OCI-LY3 (cell line): ENCODE data around the gene ADGRV1.

Source experiments
- H2AFZ ChIP-seq: fragments of 200-600, 300-600 bp; shearing (Covaris generic); 2 replicates; pipeline ENCODE4 v1.6.0; 2014; ENCODE audit warnings: antibody characterized with exemption, low read depth, low read length
- H3K27ac ChIP-seq: fragments of 200-600, 300-600 bp; sonication (generic); 2 replicates; pipeline ENCODE4 v1.5.1; 2014; ENCODE audit warnings: mild to moderate bottlenecking, low read length, moderate library complexity, mixed read lengths
- H3K27me3 ChIP-seq: fragments of 200-600, 300-600 bp; sonication (generic); 2 replicates; pipeline ENCODE4 v1.6.1; 2014; ENCODE audit warnings: low read depth, low read length, mixed read lengths
- H3K36me3 ChIP-seq: fragments of 200-600, 300-600 bp; sonication (generic); replicated peaks from 2 replicates; pipeline ENCODE3; 2014; ENCODE audit warnings: low read depth, low read length, mixed read lengths
- H3K4me1 ChIP-seq: fragments of 300-600, 200-600 bp; sonication (generic); 2 replicates; pipeline ENCODE4 v1.6.1; 2014; ENCODE audit warnings: low read length, mixed read lengths
- H3K4me2 ChIP-seq: fragments of 200-600, 300-600 bp; sonication (generic); 2 replicates; pipeline ENCODE4 v1.6.1; 2014; ENCODE audit warnings: low read length, mixed read lengths
- H3K4me3 ChIP-seq: fragments of 300-600, 200-600 bp; sonication (generic); 2 replicates; pipeline ENCODE4 v1.5.1; 2014; ENCODE audit warnings: antibody characterized with exemption, mild to moderate bottlenecking, low read length, moderate library complexity
- H3K79me2 ChIP-seq: fragments of 300-600, 200-600 bp; shearing (Covaris generic); 2 replicates; pipeline ENCODE4 v1.6.1; 2014; ENCODE audit warnings: mild to moderate bottlenecking, low read length, mixed read lengths
- H3K9ac ChIP-seq: fragments of 300-600, 200-600 bp; shearing (Covaris generic); 2 replicates; pipeline ENCODE4 v1.6.0; 2014; ENCODE audit warnings: mild to moderate bottlenecking, low read length, moderate library complexity
- H3K9me3 ChIP-seq: fragments of 200-600, 300-600 bp; shearing (Covaris generic); 2 replicates; pipeline ENCODE4 v1.6.1; 2014; ENCODE audit warnings: low read length, mixed read lengths; ENCODE audit not compliant: insufficient read depth
- H4K20me1 ChIP-seq: fragments of 200-600, 300-600 bp; sonication (generic); 2 replicates; pipeline ENCODE4 v1.6.1; 2016; ENCODE audit warnings: low read length, mixed read lengths; ENCODE audit not compliant: insufficient read depth
- EZH2phosphoT487 ChIP-seq: fragments of 200-600 bp; shearing (Covaris generic); IDR thresholded peaks from 2 replicates; pipeline ENCODE4 v1.6.1; 2018; ENCODE audit warnings: antibody characterized with exemption, mixed run types, low read depth
- TF ChIP-seq, protein P1 (sequence below): fragments of 200-600, 300-600 bp; sonication (generic); IDR thresholded peaks from 2 replicates; pipeline ENCODE4 v1.5.1; 2014; ENCODE audit warnings: antibody characterized with exemption, low read length, low read depth

Gene ADGRV1

DNA sequence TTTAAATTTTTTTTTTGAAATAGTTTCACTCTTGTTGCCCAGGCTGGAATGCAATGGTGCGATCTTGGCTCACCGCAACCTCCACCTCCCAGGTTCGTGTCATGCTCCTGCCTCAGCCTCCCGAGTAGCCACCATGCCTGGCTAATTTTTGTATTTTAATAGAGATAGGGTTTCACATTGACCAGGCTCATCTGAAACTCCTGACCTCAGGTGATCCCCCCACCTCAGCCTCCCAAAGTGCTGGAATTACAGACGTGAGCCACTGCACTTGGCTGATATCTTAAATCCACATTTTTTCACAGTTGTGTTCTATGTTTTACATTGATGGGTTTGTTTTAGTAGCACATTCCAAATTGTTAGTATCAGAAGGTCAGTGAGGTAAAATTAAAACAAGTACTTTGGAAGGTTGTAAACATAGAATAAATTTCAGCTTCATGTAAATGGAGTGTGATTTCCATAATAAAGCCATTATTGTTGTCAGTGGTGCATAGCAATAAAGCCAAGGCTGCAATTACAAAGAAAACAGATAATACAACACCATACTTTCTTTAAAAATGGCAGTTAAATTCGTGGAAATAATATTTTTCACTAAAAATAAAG lies 537.3 kb downstream of the ADGRV1 start:
- Histone ChIP-seq H3K9ac (no peak overlapping the region), H4K20me1 (no peaks in the 10 kb centered on the region), H3K27ac (no peak overlapping the region), H2AFZ (no peak overlapping the region), H3K9me3 (no peaks in the 10 kb centered on the region), H3K36me3 (no peaks in the 10 kb centered on the region), H3K4me2 (no peak overlapping the region), H3K4me3 (no peak overlapping the region), H3K27me3 (no peaks in the 10 kb centered on the region), H3K79me2 (no peaks in the 10 kb centered on the region), H3K4me1 (no peaks in the 10 kb centered on the region)
- TF ChIP-seq EZH2phosphoT487 = no peak
- TF ChIP-seq, protein P1, sequence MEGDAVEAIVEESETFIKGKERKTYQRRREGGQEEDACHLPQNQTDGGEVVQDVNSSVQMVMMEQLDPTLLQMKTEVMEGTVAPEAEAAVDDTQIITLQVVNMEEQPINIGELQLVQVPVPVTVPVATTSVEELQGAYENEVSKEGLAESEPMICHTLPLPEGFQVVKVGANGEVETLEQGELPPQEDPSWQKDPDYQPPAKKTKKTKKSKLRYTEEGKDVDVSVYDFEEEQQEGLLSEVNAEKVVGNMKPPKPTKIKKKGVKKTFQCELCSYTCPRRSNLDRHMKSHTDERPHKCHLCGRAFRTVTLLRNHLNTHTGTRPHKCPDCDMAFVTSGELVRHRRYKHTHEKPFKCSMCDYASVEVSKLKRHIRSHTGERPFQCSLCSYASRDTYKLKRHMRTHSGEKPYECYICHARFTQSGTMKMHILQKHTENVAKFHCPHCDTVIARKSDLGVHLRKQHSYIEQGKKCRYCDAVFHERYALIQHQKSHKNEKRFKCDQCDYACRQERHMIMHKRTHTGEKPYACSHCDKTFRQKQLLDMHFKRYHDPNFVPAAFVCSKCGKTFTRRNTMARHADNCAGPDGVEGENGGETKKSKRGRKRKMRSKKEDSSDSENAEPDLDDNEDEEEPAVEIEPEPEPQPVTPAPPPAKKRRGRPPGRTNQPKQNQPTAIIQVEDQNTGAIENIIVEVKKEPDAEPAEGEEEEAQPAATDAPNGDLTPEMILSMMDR = no peak

DNA sequence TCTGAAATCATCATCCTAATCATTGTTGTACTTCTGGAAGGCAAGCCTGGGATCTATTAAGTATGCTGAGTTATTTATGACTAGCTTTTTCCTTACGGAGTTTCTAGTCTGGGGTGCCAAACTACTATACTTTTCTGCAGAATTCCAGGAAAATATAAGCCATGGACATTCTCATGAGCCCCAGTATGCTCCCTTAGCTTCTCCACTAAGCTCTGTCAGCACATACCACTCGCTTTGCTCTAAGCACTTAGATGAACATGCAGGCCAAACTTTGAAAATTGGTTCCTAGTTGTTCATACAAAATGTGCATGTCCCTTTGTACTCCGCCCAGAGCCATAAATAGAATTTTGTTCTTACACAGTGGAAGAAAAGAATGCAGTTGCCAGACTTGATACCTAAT lies 539.9 kb downstream of the ADGRV1 start:
- H3K4me3 ChIP-seq = no peak overlapping the region
- H3K9me3 ChIP-seq = no peaks in the 10 kb centered on the region

DNA sequence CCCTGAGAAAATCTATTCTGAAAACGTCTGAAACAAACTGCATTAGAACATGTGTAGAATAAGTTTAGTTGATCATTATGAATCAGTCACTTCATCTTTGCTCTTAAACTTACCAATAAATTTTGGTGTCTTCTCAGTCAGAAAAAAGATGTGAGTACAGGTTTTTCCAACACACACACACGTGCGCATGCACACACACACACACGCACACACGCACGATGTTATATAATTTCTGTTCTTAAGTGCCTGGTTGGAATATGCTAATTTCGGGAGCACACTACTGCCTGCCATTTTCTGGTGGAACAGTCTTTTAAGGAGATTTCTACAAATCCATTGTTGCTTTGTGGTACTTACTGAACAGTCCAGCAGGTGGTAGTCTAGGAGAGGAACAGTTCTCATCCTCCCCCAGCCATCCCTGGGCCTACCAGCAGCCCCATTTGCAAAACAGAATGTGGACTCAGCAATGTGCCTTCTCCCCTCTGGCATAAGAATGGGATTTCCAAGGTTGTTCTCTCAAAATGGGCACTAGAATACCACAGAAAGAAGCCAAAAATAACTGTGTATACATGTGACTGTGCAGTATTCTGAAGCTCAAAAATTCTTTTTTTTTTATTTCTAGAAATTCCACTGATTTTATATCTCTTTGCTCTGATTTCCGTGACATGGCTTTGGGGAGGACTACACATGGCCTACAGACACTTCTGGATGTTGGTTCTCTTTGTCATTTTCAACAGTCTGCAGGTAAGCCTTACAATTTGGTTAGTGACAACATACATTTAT lies 543.2 kb downstream of the ADGRV1 start:
- Histone ChIP-seq H3K36me3 (no peaks in the 10 kb centered on the region), H3K79me2 (no peaks in the 10 kb centered on the region), H3K4me3 (no peak overlapping the region), H3K27me3 (no peaks in the 10 kb centered on the region), H3K4me2 (no peak overlapping the region), H3K9me3 (no peaks in the 10 kb centered on the region), H3K27ac (no peak overlapping the region), H4K20me1 (no peaks in the 10 kb centered on the region), H3K9ac (no peak overlapping the region), H2AFZ (0 out of 2 replicates have a peak overlapping the region, but pooled peaks have one; percentile 46), H3K4me1 (0 out of 2 replicates have a peak, but pooled peaks cover 2% of the 10 kb centered on the region)
- TF ChIP-seq EZH2phosphoT487 = no peak
- TF ChIP-seq, protein P1 = peak; percentile 62

More for the DNA sequence above, 539.9 kb downstream of the ADGRV1 start:
- no peak overlapping the region for H3K9ac ChIP-seq
- 0 out of 2 replicates have a peak, but pooled peaks cover 2% of the 10 kb centered on the region for H3K4me1 ChIP-seq
- H3K4me2 ChIP-seq = no peak overlapping the region
- H3K27me3 ChIP-seq = no peaks in the 10 kb centered on the region
- no peaks in the 10 kb centered on the region for H3K36me3 ChIP-seq
- no peak for TF ChIP-seq EZH2phosphoT487
- TF ChIP-seq, protein P1 = no peak
- no peaks in the 10 kb centered on the region for H4K20me1 ChIP-seq
- no peak overlapping the region for H2AFZ ChIP-seq
- H3K79me2 ChIP-seq = no peaks in the 10 kb centered on the region
- no peak overlapping the region for H3K27ac ChIP-seq

DNA sequence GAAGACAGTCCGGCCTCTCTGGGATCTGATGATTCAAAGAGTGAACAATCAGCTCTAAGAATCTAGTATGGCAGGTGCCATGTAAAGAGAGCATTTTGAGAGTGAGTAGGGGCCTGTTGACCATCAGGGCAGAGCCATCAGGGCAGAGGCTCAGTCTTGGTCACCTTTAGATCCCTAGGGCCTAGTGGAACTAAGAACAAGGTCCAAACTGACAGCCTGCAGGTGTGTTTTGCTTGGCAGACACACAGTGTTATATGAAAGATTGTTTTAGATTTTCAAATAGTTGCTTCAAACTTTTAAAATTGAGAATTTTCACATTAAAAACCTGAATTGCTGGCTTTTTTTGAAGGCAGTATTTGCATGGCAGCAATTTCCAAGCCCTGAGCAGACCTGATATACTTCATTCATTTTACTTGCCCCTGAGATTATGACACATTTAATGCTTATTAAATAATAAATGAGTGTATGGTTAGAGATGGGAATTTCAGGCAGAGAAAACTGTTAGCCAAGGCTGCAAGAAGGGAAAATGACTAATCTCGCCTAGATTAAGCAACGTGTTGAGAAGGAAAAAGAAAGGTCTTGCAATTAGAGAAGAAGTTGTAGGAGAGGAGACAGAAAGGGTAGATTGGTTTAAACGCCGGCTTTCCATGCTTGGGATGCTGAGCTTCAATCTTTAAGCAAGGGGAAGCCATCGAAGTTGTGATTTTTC lies 544.9 kb downstream of the ADGRV1 start:
- H3K4me1 ChIP-seq = 0 out of 2 replicates have a peak, but pooled peaks cover 2% of the 10 kb centered on the region
- no peaks in the 10 kb centered on the region for H3K36me3 ChIP-seq
- no peaks in the 10 kb centered on the region for H3K79me2 ChIP-seq
- H3K9ac ChIP-seq = no peak overlapping the region
- H3K4me3 ChIP-seq = no peak overlapping the region
- no peaks in the 10 kb centered on the region for H4K20me1 ChIP-seq
- H3K27me3 ChIP-seq = no peaks in the 10 kb centered on the region
- no peak overlapping the region for H3K4me2 ChIP-seq
- TF ChIP-seq, protein P1 = no peak
- no peak for TF ChIP-seq EZH2phosphoT487
- no peak overlapping the region for H3K27ac ChIP-seq
- H2AFZ ChIP-seq = no peak overlapping the region
- no peaks in the 10 kb centered on the region for H3K9me3 ChIP-seq
